HUES48 (cell line): ENCODE results near the gene MTSS2.

Experiments used
- H3K27ac ChIP-seq: one replicate; pipeline ENCODE4 v1.7.0; 2013; ENCODE audit warnings: low read depth, low read length, inconsistent platforms
- H3K27me3 ChIP-seq: 2 replicates; pipeline ENCODE4 v1.6.1; 2013; ENCODE audit warnings: mild to moderate bottlenecking, low read length; ENCODE audit not compliant: control insufficient read depth, insufficient read depth
- H3K36me3 ChIP-seq: 2 replicates; pipeline ENCODE4 v1.6.1; 2013; ENCODE audit warnings: low read length; ENCODE audit not compliant: control insufficient read depth, insufficient read depth
- H3K4me1 ChIP-seq: 2 replicates; pipeline ENCODE4 v1.6.1; 2013; ENCODE audit warnings: mild to moderate bottlenecking, low read length; ENCODE audit not compliant: control insufficient read depth, insufficient read depth
- H3K4me3 ChIP-seq: 2 replicates; pipeline ENCODE4 v1.5.1; 2013; ENCODE audit warnings: mild to moderate bottlenecking, low read depth, low read length
- H3K9ac ChIP-seq: 2 replicates; pipeline ENCODE4 v1.6.1; 2013; ENCODE audit warnings: mild to moderate bottlenecking, low read depth, low read length, moderate library complexity
- H3K9me3 ChIP-seq: 2 replicates; pipeline ENCODE4 v1.6.1; 2013; ENCODE audit warnings: low read length; ENCODE audit not compliant: control insufficient read depth, insufficient read depth

Gene MTSS2

DNA sequence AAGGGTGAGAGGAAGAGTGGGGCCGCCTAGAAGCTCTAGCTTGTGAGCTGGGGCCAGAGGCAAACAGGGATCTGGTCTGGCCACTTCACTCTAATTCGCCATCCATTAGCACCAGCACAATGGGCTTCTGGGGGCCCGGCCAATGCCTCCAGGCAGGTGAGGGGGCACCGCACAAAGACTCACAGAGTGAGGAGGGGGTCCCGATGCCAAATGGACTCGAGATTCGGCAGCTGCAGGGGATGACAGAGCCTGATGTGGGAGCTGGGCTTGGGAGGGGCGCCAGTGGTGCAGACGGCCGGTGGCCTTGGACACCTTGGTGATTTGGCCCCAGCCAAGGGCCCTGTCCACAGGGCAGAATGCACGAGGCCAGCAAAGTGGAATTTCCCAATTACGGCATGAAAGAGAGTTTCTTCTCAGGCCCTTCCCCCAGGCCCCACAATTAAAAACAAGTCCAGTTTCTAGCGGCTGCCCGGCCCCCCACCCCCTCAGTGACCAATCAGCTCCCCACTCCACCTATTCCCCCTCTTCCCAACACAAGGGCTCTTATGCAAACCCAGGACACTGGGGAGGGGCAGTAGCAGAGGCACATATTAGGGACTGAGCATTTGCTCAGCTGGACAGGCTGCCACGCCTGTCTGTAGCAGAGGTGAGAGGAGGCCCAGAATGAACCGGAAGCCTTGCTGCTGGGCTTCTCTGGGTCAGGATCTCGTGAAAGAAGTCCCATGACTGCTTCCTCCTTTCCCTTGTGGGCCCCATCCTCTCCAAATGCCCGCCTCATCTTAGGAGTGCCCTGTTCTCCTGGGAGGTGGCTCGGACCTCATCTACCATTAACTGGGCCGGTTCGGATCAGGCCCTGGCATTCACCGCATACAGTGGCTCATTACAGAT is 39.4 kb upstream of the MTSS2 start:
- Histone ChIP-seq H3K36me3 (peaks cover 19% of the 10 kb centered on the region), H3K27ac (peak overlapping the region; percentile 47)

DNA sequence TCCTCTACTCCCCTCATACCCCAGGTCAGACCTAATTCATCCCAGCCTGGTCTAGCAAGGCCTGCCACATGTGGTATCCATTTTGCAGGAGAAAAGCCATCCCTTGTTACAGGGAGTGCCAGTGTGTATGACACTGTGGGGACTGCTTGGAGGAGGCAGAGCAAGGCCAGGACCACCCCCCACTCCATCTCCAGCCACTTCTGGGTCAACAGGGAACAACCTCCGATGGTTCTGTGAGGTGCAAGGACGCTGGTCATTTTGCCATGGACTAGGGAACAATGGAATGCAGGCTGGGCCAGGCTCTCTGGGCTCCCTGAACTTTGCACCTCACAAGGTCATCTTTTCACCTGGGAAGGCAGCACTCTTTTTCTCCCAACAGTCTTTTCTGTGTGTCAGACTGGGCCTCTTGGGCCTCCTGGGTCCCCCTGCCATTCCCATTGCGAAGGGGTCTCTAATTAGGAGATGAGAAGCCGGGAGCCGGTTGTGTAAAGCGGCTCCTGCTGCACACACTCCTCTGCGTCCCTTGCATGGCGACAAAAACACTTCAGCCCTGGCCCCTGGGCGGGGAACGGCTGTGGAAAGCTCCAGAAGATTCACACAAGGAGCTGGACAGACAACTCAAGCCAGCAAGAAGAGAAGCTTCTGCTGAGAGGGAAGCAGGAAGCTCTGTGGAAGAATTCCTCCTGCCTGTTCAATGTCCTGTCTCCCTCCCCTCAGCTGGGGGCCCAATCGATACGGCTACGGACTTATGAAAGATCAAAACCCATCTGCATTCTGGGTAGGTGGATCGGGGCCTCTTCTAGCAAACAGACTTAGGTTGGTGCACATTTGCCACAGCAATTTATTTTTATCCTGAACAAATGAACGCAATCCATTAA is 38.5 kb upstream of the MTSS2 start:
- Histone ChIP-seq H3K4me1 (0 out of 2 replicates have a peak, but pooled peaks cover 5% of the 10 kb centered on the region), H3K27me3 (no peaks in the 10 kb centered on the region), H3K36me3 (peaks cover 27% of the 10 kb centered on the region), H3K9ac (no peak overlapping the region), H3K9me3 (no peaks in the 10 kb centered on the region), H3K4me3 (no peak overlapping the region), H3K27ac (no peak overlapping the region)

More for the DNA sequence above, 39.4 kb upstream of the MTSS2 start:
- Histone ChIP-seq H3K4me1 (0 out of 2 replicates have a peak, but pooled peaks cover 5% of the 10 kb centered on the region), H3K4me3 (no peak overlapping the region), H3K9me3 (no peaks in the 10 kb centered on the region), H3K27me3 (no peaks in the 10 kb centered on the region), H3K9ac (no peak overlapping the region)

DNA sequence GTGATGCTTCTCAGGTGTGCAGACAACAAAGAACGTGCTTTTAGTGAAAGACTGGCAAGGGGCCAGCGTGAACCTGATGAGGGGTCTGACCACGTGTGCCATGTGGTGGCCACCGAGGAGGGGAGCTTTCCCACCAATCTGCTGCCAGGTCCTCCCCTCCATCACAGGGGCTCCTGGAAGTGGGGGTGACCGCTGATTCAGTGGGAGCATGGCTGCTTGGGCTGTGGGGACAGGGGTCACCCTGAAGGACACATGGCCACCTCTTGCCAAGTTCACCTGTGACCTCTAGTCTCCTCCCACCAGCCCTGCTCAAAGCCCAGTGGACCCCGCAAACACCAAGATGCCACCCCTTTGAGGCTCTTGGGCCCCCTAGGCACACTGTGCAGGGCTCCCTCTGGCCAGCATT is 37.9 kb upstream of the MTSS2 start:
- H3K27me3 ChIP-seq: no peaks in the 10 kb centered on the region
- H3K4me1 ChIP-seq: 0 out of 2 replicates have a peak, but pooled peaks cover 5% of the 10 kb centered on the region
- H3K9me3 ChIP-seq: no peaks in the 10 kb centered on the region
- H3K4me3 ChIP-seq: no peak overlapping the region
- H3K36me3 ChIP-seq: peaks cover 23% of the 10 kb centered on the region
- no peak overlapping the region for H3K9ac ChIP-seq
- H3K27ac ChIP-seq: no peak overlapping the region

DNA sequence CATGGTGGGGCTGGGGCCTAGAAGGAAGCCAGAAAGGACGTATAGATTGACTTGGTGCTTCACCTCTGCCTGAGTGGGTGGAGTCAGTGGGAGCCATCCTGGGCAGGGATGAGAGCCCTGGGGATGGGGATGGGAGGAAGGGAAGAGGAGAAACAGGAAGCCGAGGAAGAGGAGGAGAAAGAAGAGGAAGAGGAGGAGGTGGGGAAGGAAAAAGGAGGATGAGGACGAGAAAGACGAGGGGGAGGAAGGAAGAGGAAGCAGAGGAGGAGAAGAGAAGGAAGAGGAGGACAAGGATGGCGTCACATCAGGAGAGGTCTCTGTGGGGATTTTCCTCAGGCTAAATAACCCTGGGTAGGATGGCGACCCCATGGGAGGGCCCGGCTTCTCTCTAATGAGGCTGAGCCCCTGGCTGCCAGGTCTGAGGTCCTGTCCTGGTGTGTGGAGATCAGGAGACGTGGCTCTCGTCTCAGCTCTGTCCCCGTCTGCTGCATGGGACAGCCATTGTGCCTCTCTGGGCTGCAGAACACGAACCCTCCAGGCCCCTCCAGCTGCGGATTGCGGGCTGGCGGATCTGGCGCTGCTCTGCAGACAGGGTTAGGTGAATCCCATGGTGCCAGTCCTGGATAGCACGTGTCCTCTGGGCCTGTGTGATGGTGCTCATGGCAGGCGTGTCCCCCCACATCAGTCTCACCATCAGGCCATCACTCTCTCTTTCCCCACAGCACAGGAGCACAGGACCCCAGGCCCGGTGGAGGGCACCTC is 35.5 kb upstream of the MTSS2 start:
- H3K27me3 ChIP-seq: no peaks in the 10 kb centered on the region
- no peak overlapping the region for H3K27ac ChIP-seq
- no peaks in the 10 kb centered on the region for H3K9me3 ChIP-seq
- H3K9ac ChIP-seq: no peak overlapping the region
- H3K36me3 ChIP-seq: peaks cover 10% of the 10 kb centered on the region; the same call in 1 of the 2 replicates
- H3K4me3 ChIP-seq: no peak overlapping the region
- H3K4me1 ChIP-seq: 0 out of 2 replicates have a peak, but pooled peaks cover 5% of the 10 kb centered on the region

DNA sequence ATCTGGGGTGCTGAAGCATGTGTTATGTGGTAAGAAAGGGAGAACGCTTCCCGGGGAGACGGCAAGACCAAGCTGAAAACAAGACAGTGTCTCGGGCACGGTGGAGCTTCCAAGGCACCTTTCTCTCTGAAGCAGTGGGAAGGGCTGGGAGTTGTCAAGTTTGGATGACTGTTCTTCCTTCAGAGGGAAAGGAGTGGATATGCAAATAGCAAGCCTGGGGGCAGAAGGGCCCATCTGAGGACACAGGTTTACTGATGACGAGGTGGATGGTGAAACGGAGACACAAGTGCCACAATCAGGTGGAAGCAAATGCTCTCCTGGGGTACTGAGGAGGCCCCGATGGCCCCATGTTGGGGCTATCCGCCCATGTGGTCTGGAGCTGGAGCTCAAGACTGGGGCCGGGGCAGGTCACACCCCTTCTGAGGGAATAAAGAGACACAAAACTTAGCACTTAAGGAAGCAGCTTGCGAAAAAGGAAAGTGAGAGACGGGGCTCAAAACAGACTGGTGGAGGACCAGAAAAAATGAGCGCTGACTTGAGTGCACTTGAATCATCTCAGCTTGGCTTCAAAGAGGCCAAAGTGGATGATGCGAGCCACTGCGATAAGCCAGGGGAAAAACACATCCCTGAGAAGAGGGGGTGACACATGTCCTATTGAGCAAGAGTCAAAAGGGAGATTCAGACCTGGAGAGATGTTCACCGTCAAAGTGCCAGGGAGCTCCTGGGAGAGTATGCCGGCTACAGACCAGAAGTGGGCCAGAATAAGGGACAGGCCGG is 34.8 kb upstream of the MTSS2 start:
- Histone ChIP-seq H3K4me3 (no peak overlapping the region), H3K27ac (no peak overlapping the region), H3K9me3 (no peaks in the 10 kb centered on the region), H3K27me3 (no peaks in the 10 kb centered on the region), H3K9ac (no peak overlapping the region), H3K36me3 (peaks cover 10% of the 10 kb centered on the region; the same call in 1 of the 2 replicates), H3K4me1 (peaks cover 4% of the 10 kb centered on the region; the same call in 1 of the 2 replicates)

DNA sequence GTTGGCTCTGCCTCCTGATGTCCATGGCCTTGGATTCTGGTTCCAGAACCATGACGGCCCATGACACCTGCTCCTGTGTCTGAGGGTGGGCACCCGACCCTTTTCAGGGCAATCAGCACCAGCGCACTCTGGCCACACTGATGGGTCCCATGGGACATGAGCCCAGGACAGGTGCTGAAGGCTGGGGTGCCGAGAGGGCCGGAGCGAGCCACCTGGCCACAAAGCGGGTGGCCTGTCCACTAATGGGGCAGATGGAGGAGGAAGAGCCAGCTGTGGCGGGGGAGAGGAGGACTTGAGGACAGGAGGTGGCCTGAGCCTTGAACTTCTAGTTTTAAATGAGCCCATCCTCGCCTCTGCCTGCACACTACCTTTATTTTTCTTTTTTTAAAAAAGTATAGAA is 31.2 kb upstream of the MTSS2 start:
- no peaks in the 10 kb centered on the region for H3K27me3 ChIP-seq
- H3K36me3 ChIP-seq: peaks cover 10% of the 10 kb centered on the region; the same call in 1 of the 2 replicates
- H3K4me1 ChIP-seq: peaks cover 30% of the 10 kb centered on the region

DNA sequence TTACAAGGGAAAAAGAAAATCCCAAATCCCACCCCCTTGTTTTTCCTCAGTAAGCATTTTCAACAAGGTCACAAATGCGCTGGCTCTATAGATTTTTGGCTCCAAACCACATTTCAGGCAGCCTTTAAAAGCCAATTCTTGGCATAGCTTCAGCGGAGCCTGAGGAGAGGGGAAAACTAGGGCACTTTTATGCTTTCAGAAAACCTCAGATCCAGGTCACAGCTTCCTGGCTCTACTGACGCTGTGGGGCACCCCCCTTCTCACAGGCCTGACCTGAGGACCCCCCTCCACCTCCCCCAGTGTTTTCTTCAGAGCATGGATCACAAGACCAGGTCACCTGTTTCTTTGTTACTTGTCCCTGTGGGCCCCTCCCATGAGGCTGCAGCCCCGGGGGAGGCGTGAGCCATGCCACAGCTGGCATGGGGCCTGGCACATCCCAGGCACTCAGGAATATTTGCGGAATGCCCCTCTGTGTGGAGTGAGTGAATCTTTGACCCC is 30.1 kb upstream of the MTSS2 start:
- Histone ChIP-seq H3K36me3 (peaks cover 7% of the 10 kb centered on the region; the same call in 1 of the 2 replicates), H3K4me3 (no peak overlapping the region), H3K9me3 (no peaks in the 10 kb centered on the region), H3K27me3 (no peaks in the 10 kb centered on the region), H3K27ac (no peak overlapping the region), H3K9ac (peak overlapping the region; percentile 3; the same call in 1 of the 2 replicates), H3K4me1 (peaks cover 30% of the 10 kb centered on the region)

More for the DNA sequence above, 31.2 kb upstream of the MTSS2 start:
- no peak overlapping the region for H3K4me3 ChIP-seq
- H3K9ac ChIP-seq: no peak overlapping the region
- H3K27ac ChIP-seq: no peak overlapping the region
- no peaks in the 10 kb centered on the region for H3K9me3 ChIP-seq

DNA sequence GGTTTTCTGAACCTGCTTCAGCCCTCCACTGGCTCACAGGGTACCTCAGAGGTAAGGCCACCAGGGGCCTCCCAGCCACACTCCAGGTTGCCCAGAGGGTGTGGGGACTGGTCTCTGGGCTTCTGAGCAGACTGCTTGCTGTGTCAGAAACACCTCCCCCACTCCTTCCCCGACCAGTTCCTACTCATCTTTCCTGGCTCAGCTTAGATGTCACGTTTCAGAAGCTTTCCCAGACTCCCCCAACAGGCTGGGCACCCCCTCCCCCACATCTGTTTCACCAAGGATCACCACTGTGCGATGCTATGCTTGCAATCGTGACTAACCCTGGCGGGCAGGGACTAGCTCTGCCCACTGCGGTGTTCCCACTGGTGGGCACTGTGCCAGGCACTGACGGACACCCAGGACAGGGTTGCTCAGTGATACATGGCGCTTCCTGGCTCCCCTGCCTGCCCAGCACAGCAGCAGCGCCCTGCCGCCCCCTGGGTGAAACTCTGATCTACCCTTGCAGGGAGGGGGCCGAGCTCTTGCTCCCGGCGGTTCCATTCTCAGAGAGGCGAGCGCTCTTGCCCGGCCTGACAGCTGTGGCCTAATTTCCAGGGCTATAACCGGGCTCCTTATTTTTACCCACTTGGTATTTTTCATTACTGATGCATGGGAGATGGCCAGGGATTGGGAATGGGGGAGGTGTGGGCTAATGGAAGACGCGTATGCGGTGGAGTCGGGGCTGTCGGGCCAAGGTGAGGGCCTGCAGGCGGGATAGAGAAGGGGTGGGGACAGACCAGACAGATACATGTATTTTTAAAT is 29.4 kb upstream of the MTSS2 start:
- H3K27me3 ChIP-seq: no peaks in the 10 kb centered on the region
- peak overlapping the region; percentile 3; the same call in 1 of the 2 replicates for H3K9ac ChIP-seq
- no peak overlapping the region for H3K27ac ChIP-seq
- peaks cover 30% of the 10 kb centered on the region for H3K4me1 ChIP-seq
- peaks cover 7% of the 10 kb centered on the region; the same call in 1 of the 2 replicates for H3K36me3 ChIP-seq
- no peaks in the 10 kb centered on the region for H3K9me3 ChIP-seq
- H3K4me3 ChIP-seq: no peak overlapping the region

DNA sequence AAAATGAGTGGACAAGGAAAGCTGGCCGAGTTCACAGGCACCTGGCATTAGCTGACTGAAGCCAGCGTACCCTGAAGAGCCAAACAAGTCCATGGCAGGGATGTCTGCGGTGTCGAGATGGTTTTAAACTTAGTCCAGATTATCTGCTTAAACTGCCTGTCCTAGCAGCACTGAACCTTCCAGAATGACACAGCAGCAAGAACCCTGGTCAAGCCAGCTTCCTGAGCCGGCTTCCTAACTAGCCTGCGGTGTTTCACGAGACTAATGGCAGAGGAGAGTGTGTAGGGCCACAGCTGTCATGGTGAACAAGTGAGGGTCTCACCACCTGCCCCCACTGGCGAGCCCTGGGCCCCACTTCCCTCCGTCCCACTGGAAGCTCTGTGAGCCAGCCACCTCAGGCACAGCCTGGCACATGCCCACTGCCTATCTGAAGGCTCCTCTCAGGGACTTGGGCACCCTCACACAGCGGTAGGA is 28.8 kb upstream of the MTSS2 start:
- H3K4me1 ChIP-seq: peaks cover 30% of the 10 kb centered on the region
- H3K9me3 ChIP-seq: no peaks in the 10 kb centered on the region
- H3K27me3 ChIP-seq: no peaks in the 10 kb centered on the region
- no peak overlapping the region for H3K4me3 ChIP-seq
- 0 out of 2 replicates have a peak, but pooled peaks cover 2% of the 10 kb centered on the region for H3K36me3 ChIP-seq
- H3K9ac ChIP-seq: no peak overlapping the region
- no peak overlapping the region for H3K27ac ChIP-seq
